Measurements from ENCODE around the gene UBE4B.
A peak's percentile ranks its signal among the peaks of the same experiment; 100 is the strongest.

UBE4B gene

GRCh38 chr1:10117132-10117531, 84.4 kb downstream of the UBE4B start:
- DNase-seq (ENCODE audit: low read depth): peak; percentile 15

- DNase-seq (ENCODE audit: low read depth): peak; percentile 8
Observed at GRCh38 chr1:10117865-10118264, 85.1 kb downstream of the UBE4B start.

GRCh38 chr1:10121688-10122087, 88.9 kb downstream of the UBE4B start:
- no peak for DNase-seq (ENCODE audit: low read depth)

- peak; percentile 94 for DNase-seq (ENCODE audit: low read depth)
Observed at GRCh38 chr1:10122926-10123325, 90.2 kb downstream of the UBE4B start.

GRCh38 chr1:10128101-10128765, 95.5 kb downstream of the UBE4B start:
- DNase-seq (ENCODE audit: low read depth): no peak

GRCh38 chr1:10132316-10132715, 99.6 kb downstream of the UBE4B start:
- DNase-seq (ENCODE audit: low read depth): no peak

- DNase-seq (ENCODE audit: low read depth): no peak
Observed at GRCh38 chr1:10132852-10133251, 100.1 kb downstream of the UBE4B start.

- no peak for DNase-seq (ENCODE audit: low read depth)
Observed at GRCh38 chr1:10140981-10141380, 108.2 kb downstream of the UBE4B start.

GRCh38 chr1:10143961-10144485, 111.3 kb downstream of the UBE4B start:
- no peak for DNase-seq (ENCODE audit: low read depth)

- peak; percentile 22 for DNase-seq (ENCODE audit: low read depth)
Observed at GRCh38 chr1:10146391-10146790, 113.6 kb downstream of the UBE4B start.

GRCh38 chr1:10149231-10149630, 116.5 kb downstream of the UBE4B start:
- no peak for DNase-seq (ENCODE audit: low read depth)

GRCh38 chr1:10152709-10153284, 120.0 kb downstream of the UBE4B start:
- DNase-seq (ENCODE audit: low read depth): peak; percentile 67

GRCh38 chr1:10155087-10155712, 122.4 kb downstream of the UBE4B start:
- peak; percentile 35 for DNase-seq (ENCODE audit: low read depth)

GRCh38 chr1:10160173-10160572, 127.4 kb downstream of the UBE4B start:
- DNase-seq (ENCODE audit: low read depth): no peak

- no peak for DNase-seq (ENCODE audit: low read depth)
Observed at GRCh38 chr1:10160907-10161490, 128.2 kb downstream of the UBE4B start.

- no peak for DNase-seq (ENCODE audit: low read depth)
Observed at GRCh38 chr1:10161541-10162290, 129.0 kb downstream of the UBE4B start.

GRCh38 chr1:10168912-10169514, 136.3 kb downstream of the UBE4B start:
- no peak for DNase-seq (ENCODE audit: low read depth)

GRCh38 chr1:10170239-10170574, 137.4 kb downstream of the UBE4B start:
- no peak for DNase-seq (ENCODE audit: low read depth)

GRCh38 chr1:10171105-10171767, 138.5 kb downstream of the UBE4B start:
- DNase-seq (ENCODE audit: low read depth): no peak

- DNase-seq (ENCODE audit: low read depth): no peak
Observed at GRCh38 chr1:10171995-10172669, 139.4 kb downstream of the UBE4B start.

GRCh38 chr1:10173582-10173981, 140.8 kb downstream of the UBE4B start:
- DNase-seq (ENCODE audit: low read depth): no peak
